Naive B cell (primary cell): ENCODE results near the gene PIAS1. TPM values are rescaled to one million over a fixed set of nuclear protein-coding genes. Genes with fewer than 3 reads are reported as not detected.

Experiments
- ATAC-seq, 2 donors: fragments of 150-1000 bp; cut with Tn5 transposase; 2 replicates each; pipeline ENCODE4 v1.10.0; 2021; ENCODE audit warnings: low read depth in 2 of 2, mild to moderate bottlenecking in 2 of 2, moderate library complexity in 2 of 2
- DNase-seq: peaks from one replicate; pipeline ENCODE4 v3.0.0; 2022
- H3K27ac Mint-ChIP-seq, 6 donors: one replicate each; pipeline ENCODE4 v1.8.0; 2020 to 2022; ENCODE audit warnings: mild to moderate bottlenecking in 6 of 6, mixed read lengths in 6 of 6, moderate library complexity in 5 of 6, inconsistent platforms in 2 of 6
- H3K27me3 Mint-ChIP-seq, 3 donors: one replicate each; pipeline ENCODE4 v1.8.0; 2021 to 2022; ENCODE audit warnings: mixed read lengths in 3 of 3, mild to moderate bottlenecking in 1 of 3
- H3K36me3 Mint-ChIP-seq, 2 donors: one replicate each; pipeline ENCODE4 v1.8.0; 2020 to 2022; ENCODE audit warnings: mixed read lengths in 2 of 2, inconsistent platforms in 1 of 2, mild to moderate bottlenecking in 1 of 2
- H3K4me1 Mint-ChIP-seq, 3 donors: one replicate each; pipeline ENCODE4 v1.8.0; 2020 to 2022; ENCODE audit warnings: mixed read lengths in 3 of 3, inconsistent platforms in 1 of 3, mild to moderate bottlenecking in 1 of 3, moderate library complexity in 1 of 3
- H3K4me3 Mint-ChIP-seq, 8 donors: one replicate each; pipeline ENCODE4 v1.8.0; 2020 to 2022; ENCODE audit warnings: mild to moderate bottlenecking in 8 of 8, mixed read lengths in 8 of 8, moderate library complexity in 8 of 8, inconsistent platforms in 2 of 8
- H3K9me3 Mint-ChIP-seq, 7 donors: one replicate each; pipeline ENCODE4 v1.8.0; 2020 to 2022; ENCODE audit warnings: mixed read lengths in 7 of 7, mild to moderate bottlenecking in 5 of 7, inconsistent platforms in 2 of 7, moderate library complexity in 1 of 7
- polyA plus RNA-seq, 6 donors: library from polyadenylated mRNA; unstranded; fragments of 300-500 nt; fragmentation: Illumina TruSeq; gene quantifications; one replicate each; pipeline ENCODE4 v1.2.3, GENCODE V29; 2021; ENCODE audit warnings: low read depth in 6 of 6

Gene PIAS1
- polyA plus RNA-seq, 6 donors from 2014 or later: 141 to 207 (median 162) TPM

GRCh38 chr15:68113751-68114150 is 59.6 kb downstream of the PIAS1 start:
- Mint-ChIP-seq H3K36me3 (peaks cover 0 to 4% of the 10 kb centered on the region in 2 donors), H3K4me1 (peaks cover 62 to 76% (median 73%) of the 10 kb centered on the region in 3 donors), H3K27ac (peak overlapping the region in 4 of 6 donors; percentile 1 to 93 (median 68)), H3K9me3 (no peaks in the 10 kb centered on the region), H3K27me3 (no peaks in the 10 kb centered on the region), H3K4me3 (peak overlapping the region in 4 of 8 donors; percentile 11 to 78 (median 28))
- ATAC-seq: no peak
- DNase-seq: no peak

GRCh38 chr15:68114356-68114755 is 60.2 kb downstream of the PIAS1 start:
- peak overlapping the region in 2 of 6 donors; percentile 19 to 52 for H3K27ac Mint-ChIP-seq
- H3K36me3 Mint-ChIP-seq: peaks cover under 1 to 6% of the 10 kb centered on the region in 2 donors
- ATAC-seq (peak; percentile 57 to 65), DNase-seq (peak; percentile 2)
- peak overlapping the region; percentile 43 to 86 (median 72) for H3K4me3 Mint-ChIP-seq
- H3K9me3 Mint-ChIP-seq: no peaks in the 10 kb centered on the region
- peaks cover 59 to 79% (median 68%) of the 10 kb centered on the region in 3 donors for H3K4me1 Mint-ChIP-seq
- H3K27me3 Mint-ChIP-seq: no peaks in the 10 kb centered on the region

GRCh38 chr15:68114840-68115239 is 60.7 kb downstream of the PIAS1 start:
- peak overlapping the region; percentile 43 to 86 (median 72) for H3K4me3 Mint-ChIP-seq
- H3K27me3 Mint-ChIP-seq: no peaks in the 10 kb centered on the region
- peaks cover 6 to 11% of the 10 kb centered on the region in 2 donors for H3K36me3 Mint-ChIP-seq
- H3K9me3 Mint-ChIP-seq: no peaks in the 10 kb centered on the region
- peaks cover 63 to 83% (median 73%) of the 10 kb centered on the region in 3 donors for H3K4me1 Mint-ChIP-seq
- H3K27ac Mint-ChIP-seq: peak overlapping the region in 3 of 6 donors; percentile 46 to 83 (median 52)
- no peak for ATAC-seq
- no peak for DNase-seq

- no peak for DNase-seq
- ATAC-seq: no peak
- Mint-ChIP-seq H3K27ac (peak overlapping the region in 1 of 6 donors; percentile 15), H3K9me3 (peaks cover 0 to 6% (median 4%) of the 10 kb centered on the region in 7 donors), H3K27me3 (no peaks in the 10 kb centered on the region), H3K4me3 (no peak overlapping the region), H3K36me3 (peaks cover 32% of the 10 kb centered on the region in 2 donors), H3K4me1 (peaks cover 31 to 44% (median 40%) of the 10 kb centered on the region in 3 donors)
Measured at GRCh38 chr15:68124700-68125099, 70.6 kb downstream of the PIAS1 start.

- Mint-ChIP-seq H3K9me3 (peaks cover 0 to 5% (median 2%) of the 10 kb centered on the region in 7 donors), H3K4me3 (no peak overlapping the region), H3K4me1 (peaks cover 20 to 36% (median 25%) of the 10 kb centered on the region in 3 donors), H3K27ac (no peak overlapping the region), H3K27me3 (no peaks in the 10 kb centered on the region), H3K36me3 (peaks cover 19 to 26% of the 10 kb centered on the region in 2 donors)
- ATAC-seq (no peak), DNase-seq (no peak)
Measured at GRCh38 chr15:68126396-68126795, 72.3 kb downstream of the PIAS1 start.

- peaks cover 0 to 5% (median 2%) of the 10 kb centered on the region in 7 donors for H3K9me3 Mint-ChIP-seq
- ATAC-seq: no peak
- no peak overlapping the region for H3K27ac Mint-ChIP-seq
- peaks cover 15 to 19% of the 10 kb centered on the region in 2 donors for H3K36me3 Mint-ChIP-seq
- peaks cover 13 to 24% (median 20%) of the 10 kb centered on the region in 3 donors for H3K4me1 Mint-ChIP-seq
- DNase-seq: no peak
- H3K27me3 Mint-ChIP-seq: no peaks in the 10 kb centered on the region
- no peak overlapping the region for H3K4me3 Mint-ChIP-seq
Measured at GRCh38 chr15:68129072-68129471, 75.0 kb downstream of the PIAS1 start.

GRCh38 chr15:68130851-68131250 is 76.7 kb downstream of the PIAS1 start:
- no peak for DNase-seq
- Mint-ChIP-seq H3K9me3 (peaks cover 0 to 3% (median 1%) of the 10 kb centered on the region in 7 donors), H3K4me3 (no peak overlapping the region), H3K4me1 (peaks cover 6 to 15% (median 11%) of the 10 kb centered on the region in 3 donors), H3K27ac (no peak overlapping the region), H3K27me3 (no peaks in the 10 kb centered on the region), H3K36me3 (peaks cover 6 to 13% of the 10 kb centered on the region in 2 donors)
- no peak for ATAC-seq

GRCh38 chr15:68137096-68137495 is 83.0 kb downstream of the PIAS1 start:
- no peaks in the 10 kb centered on the region for H3K9me3 Mint-ChIP-seq
- H3K4me1 Mint-ChIP-seq: peaks cover 0 to 20% (median 11%) of the 10 kb centered on the region in 3 donors
- H3K36me3 Mint-ChIP-seq: no peaks in the 10 kb centered on the region
- no peaks in the 10 kb centered on the region for H3K27me3 Mint-ChIP-seq
- no peak for DNase-seq
- H3K27ac Mint-ChIP-seq: peak overlapping the region in 2 of 6 donors; percentile 37 to 42
- ATAC-seq: no peak
- H3K4me3 Mint-ChIP-seq: no peak overlapping the region

GRCh38 chr15:68143129-68143528 is 89.0 kb downstream of the PIAS1 start:
- peaks cover 5 to 17% (median 6%) of the 10 kb centered on the region in 3 donors for H3K4me1 Mint-ChIP-seq
- no peak for DNase-seq
- H3K27me3 Mint-ChIP-seq: no peaks in the 10 kb centered on the region
- no peak overlapping the region for H3K4me3 Mint-ChIP-seq
- H3K27ac Mint-ChIP-seq: peak overlapping the region in 2 of 6 donors; percentile 9 to 18
- peaks cover 7 to 10% of the 10 kb centered on the region in 2 donors for H3K36me3 Mint-ChIP-seq
- no peak for ATAC-seq
- H3K9me3 Mint-ChIP-seq: no peaks in the 10 kb centered on the region

- H3K36me3 Mint-ChIP-seq: peaks cover 10% of the 10 kb centered on the region in 2 donors
- DNase-seq: no peak
- no peak for ATAC-seq
- peaks cover 5 to 17% (median 8%) of the 10 kb centered on the region in 3 donors for H3K4me1 Mint-ChIP-seq
- H3K27me3 Mint-ChIP-seq: no peaks in the 10 kb centered on the region
- peak overlapping the region in 1 of 6 donors; percentile 9 for H3K27ac Mint-ChIP-seq
- no peaks in the 10 kb centered on the region for H3K9me3 Mint-ChIP-seq
- no peak overlapping the region for H3K4me3 Mint-ChIP-seq
Measured at GRCh38 chr15:68143785-68144184, 89.7 kb downstream of the PIAS1 start.

- Mint-ChIP-seq H3K27ac (peak overlapping the region in 1 of 6 donors; percentile 16), H3K9me3 (no peaks in the 10 kb centered on the region), H3K36me3 (peaks cover 10% of the 10 kb centered on the region in 2 donors), H3K4me1 (peaks cover 0 to 17% (median 11%) of the 10 kb centered on the region in 3 donors), H3K27me3 (no peaks in the 10 kb centered on the region), H3K4me3 (no peak overlapping the region)
- ATAC-seq (no peak), DNase-seq (no peak)
Measured at GRCh38 chr15:68145706-68146105, 91.6 kb downstream of the PIAS1 start.

- no peak overlapping the region for H3K4me3 Mint-ChIP-seq
- peak overlapping the region in 5 of 6 donors; percentile 9 to 86 (median 47) for H3K27ac Mint-ChIP-seq
Measured at GRCh38 chr15:68148039-68148438, 93.9 kb downstream of the PIAS1 start.

GRCh38 chr15:68149059-68149458 is 94.9 kb downstream of the PIAS1 start:
- Mint-ChIP-seq H3K27ac (peak overlapping the region in 2 of 6 donors; percentile 44 to 61), H3K4me3 (no peak overlapping the region), H3K9me3 (no peaks in the 10 kb centered on the region), H3K27me3 (no peaks in the 10 kb centered on the region), H3K36me3 (peaks cover 6 to 19% of the 10 kb centered on the region in 2 donors), H3K4me1 (peaks cover 0 to 18% (median 12%) of the 10 kb centered on the region in 3 donors)
- no peak for DNase-seq
- no peak for ATAC-seq

More at GRCh38 chr15:68148039-68148438, 93.9 kb downstream of the PIAS1 start:
- Mint-ChIP-seq H3K4me1 (peaks cover 0 to 18% (median 13%) of the 10 kb centered on the region in 3 donors), H3K9me3 (no peaks in the 10 kb centered on the region), H3K36me3 (peaks cover 10 to 19% of the 10 kb centered on the region in 2 donors), H3K27me3 (no peaks in the 10 kb centered on the region)
- DNase-seq (no peak), ATAC-seq (no peak)

GRCh38 chr15:68150187-68150586 is 96.1 kb downstream of the PIAS1 start:
- ATAC-seq: no peak
- H3K36me3 Mint-ChIP-seq: peaks cover 6 to 19% of the 10 kb centered on the region in 2 donors
- no peak for DNase-seq
- H3K4me3 Mint-ChIP-seq: no peak overlapping the region
- peak overlapping the region in 3 of 6 donors; percentile 8 to 79 (median 60) for H3K27ac Mint-ChIP-seq
- no peaks in the 10 kb centered on the region for H3K27me3 Mint-ChIP-seq
- H3K4me1 Mint-ChIP-seq: peaks cover 0 to 18% (median 8%) of the 10 kb centered on the region in 3 donors
- H3K9me3 Mint-ChIP-seq: no peaks in the 10 kb centered on the region
